HG03521 (cell line): ENCODE data around the gene UTP14C.
"Not testable (repeated sequence)": the region's sequence is repeated elsewhere in the genome, so short reads cannot be mapped to it uniquely, and the experiment has no call there.

Experiments used
- ATAC-seq: cut with Tn5 transposase; IDR thresholded peaks from one replicate; pipeline ENCODE4 v1.9.1; 2021; ENCODE audit warnings: mild to moderate bottlenecking, moderate library complexity; ENCODE audit not compliant: unreplicated experiment

Gene UTP14C

GRCh38 chr13:52003541-52003940 is 20.9 kb upstream of the UTP14C start:
- ATAC-seq, result no peak

- no peak for ATAC-seq
These were observed 19.9 kb upstream of the UTP14C start for GRCh38 chr13:52004511-52005170.

GRCh38 chr13:52005841-52006522 is 18.5 kb upstream of the UTP14C start:
- ATAC-seq, result no peak

DNA sequence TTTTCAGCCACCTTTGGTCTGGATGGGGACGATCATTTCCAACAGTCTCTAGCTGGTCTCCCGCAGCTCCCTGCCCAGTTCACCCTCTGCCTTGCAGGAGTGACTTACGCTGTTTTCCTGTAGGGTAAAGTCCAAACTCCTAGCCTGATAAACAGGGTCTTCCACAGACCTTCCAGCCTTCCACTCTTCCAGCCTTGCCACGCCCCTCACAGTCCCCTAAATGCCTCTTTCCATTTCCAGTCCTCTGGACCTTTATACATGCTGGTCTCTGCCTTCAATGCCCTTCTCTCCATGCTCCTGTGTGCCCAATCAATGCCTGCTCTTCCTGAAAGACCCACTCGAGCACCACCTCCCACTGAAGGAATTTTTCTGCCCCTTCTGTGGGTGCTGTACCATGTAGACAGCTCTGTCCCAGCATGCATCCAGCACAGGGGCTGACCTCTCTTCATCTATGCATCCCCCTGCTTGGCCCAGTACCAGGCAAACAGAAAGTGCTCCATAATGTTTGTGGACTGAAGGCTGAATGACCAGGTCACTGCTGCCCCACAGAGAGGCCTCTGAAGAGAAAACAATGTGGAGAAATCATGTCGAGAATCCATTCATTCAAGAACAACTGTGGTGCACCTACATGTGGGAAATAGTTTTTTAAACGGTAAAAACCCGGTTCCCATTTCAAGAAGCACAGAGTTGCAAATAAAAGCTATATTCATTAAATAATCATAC is 17.8 kb upstream of the UTP14C start:
- ATAC-seq, result no peak

DNA sequence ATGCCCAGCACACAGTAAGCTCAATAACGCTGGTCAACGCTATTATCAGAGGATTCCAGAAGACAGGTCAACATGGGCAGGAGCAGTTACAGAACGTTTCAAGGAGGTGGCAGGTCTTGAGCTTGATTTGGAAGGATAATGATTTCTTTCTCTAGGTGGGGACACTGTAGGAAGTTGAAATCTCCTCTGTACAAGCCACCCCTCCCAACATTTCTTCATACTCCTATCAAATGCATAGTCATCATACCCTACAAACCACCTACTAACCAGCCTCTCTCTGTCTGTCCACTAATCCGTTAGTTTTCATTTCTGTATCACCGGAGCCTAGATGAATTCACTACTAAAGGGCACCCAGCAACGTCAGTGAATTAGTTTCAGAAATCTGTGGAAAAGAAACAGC is 14.5 kb upstream of the UTP14C start:
- no peak for ATAC-seq

DNA sequence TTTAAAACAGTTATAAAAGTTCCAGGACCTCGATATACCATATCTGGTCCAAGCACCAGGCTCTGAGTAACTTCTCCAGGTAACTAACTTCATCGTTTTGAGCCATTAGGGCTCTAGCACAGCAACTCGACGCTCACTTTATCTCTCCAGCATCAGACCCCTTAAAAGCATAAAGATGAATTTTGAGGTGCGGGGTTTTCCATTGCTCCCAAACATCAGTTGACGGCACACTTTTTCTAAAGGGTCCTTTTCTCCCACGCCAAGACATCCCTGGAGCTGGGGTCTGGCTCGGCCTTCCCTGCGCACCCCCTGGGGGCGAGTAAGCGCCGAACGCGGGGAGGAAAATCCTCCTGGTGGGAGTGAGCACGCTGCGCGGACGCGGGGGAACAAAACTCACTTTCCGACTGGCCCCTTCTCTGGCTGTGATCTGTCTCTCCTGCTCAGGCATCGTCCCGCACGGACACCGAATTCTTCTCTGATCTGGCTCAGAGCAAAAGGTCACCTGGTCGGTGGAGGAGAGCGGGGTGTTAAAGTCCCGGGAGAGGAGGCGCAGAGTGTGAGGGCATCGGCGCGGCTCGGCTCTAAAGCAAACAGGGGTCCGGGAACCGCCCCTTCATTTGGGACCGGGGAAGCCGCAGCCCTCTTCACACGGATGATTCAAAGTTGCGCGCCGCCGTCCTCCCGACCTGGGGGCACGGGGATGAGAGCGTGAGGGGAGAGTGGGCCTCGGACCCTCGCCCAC is 13.4 kb upstream of the UTP14C start, which contains the start of gene ATP7B:
ATP7B (minus strand) TSS at position 561 of the 742 bp plus-strand sequence; CDS start at position 448, 113 bp downstream.
- ATAC-seq, result no peak

- ATAC-seq, result peak; percentile 100
These were observed 12.6 kb upstream of the UTP14C start, which contains the start of gene ALG11 for GRCh38 chr13:52011632-52012511. ALG11 (plus strand) TSS chr13:52012398; CDS start chr13:52012419, 21 bp downstream.

- ATAC-seq, result no peak
These were observed 12.0 kb upstream of the UTP14C start for GRCh38 chr13:52012512-52012836.

DNA sequence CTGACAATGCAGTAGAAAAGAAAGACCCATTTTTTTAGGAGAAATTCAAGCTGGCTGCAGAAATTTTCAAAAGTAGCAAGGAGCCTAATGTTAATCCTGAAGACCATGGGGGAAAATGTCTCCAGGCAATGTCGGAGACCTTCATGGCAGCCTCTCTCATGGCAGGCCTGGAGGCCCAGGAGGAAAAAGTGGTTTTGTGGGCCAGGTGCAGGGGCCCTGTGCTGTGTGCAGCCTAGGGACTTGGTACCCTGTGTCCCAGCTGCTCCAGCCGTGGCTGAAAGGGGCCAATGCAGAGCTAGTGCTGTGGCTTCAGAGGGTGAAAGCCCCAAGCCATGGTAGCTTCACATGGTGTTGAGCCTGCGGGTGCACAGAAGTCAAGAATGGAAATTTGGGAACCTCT is 8.2 kb upstream of the UTP14C start:
- ATAC-seq, result no peak

- no peak for ATAC-seq
These were observed 4.3 kb upstream of the UTP14C start for GRCh38 chr13:52020191-52020590.

- ATAC-seq, result no peak
These were observed 2.1 kb upstream of the UTP14C start for GRCh38 chr13:52022356-52022755.

- no peak for ATAC-seq
These were observed 1.2 kb downstream of the UTP14C start for GRCh38 chr13:52025475-52026245.

DNA sequence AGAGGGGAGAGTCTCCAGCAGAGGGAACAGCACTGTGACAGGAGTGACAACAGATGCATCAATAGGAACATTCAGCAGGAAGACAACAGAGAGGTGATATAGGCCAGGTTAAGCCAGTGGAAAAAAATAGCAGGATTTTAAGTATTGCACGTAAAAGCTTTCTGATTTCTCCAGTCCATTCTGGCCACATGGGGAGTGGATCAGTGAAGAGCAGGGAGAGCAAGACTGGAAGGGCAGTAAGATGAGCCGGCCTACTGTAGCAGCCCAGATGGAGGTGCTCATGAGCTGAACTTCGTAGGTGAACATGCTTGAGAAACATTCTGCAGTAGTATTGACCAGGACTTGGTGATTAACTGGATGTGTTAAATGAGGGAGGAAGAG is 1.7 kb downstream of the UTP14C start:
- no peak for ATAC-seq

DNA sequence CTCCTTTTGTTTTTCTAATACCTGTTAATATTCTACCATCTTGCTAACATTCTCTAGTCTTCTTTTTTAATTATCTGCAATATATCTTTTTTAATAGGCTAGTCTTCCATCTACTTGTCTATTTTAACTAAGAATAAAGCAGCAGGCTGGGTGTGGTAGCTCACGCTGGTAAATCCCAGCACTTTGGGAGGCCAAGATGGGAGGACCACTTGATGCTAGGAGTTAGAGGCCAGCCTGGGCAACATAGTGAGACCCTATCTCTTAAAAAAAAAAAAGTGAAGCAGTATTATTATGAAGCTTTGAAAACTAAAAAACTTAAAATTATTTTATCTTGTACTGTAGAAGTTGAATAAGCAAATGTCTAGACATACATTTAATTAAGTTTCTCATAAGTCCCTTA is 3.3 kb downstream of the UTP14C start:
- no peak for ATAC-seq

DNA sequence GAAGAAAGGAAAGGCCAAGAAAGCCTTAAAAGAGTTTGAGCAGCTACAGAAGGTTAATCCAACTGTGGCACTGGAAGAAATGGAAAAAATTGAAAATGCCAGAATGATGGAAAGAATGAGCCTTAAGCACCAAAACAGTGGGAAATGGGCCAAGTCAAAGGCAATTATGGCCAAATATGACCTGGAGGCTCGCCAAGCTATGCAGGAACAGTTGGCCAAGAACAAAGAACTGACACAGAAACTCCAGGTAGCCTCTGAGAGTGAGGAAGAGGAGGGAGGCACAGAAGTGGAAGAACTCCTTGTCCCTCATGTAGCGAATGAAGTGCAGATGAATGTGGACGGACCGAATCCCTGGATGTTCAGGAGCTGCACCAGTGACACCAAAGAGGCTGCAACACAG is 5.1 kb downstream of the UTP14C start:
- ATAC-seq, result no peak

- ATAC-seq, result not testable (repeated sequence)
These were observed 5.9 kb downstream of the UTP14C start for GRCh38 chr13:52030401-52030800.

- no peak for ATAC-seq
These were observed 8.5 kb downstream of the UTP14C start for GRCh38 chr13:52033039-52033438.

DNA sequence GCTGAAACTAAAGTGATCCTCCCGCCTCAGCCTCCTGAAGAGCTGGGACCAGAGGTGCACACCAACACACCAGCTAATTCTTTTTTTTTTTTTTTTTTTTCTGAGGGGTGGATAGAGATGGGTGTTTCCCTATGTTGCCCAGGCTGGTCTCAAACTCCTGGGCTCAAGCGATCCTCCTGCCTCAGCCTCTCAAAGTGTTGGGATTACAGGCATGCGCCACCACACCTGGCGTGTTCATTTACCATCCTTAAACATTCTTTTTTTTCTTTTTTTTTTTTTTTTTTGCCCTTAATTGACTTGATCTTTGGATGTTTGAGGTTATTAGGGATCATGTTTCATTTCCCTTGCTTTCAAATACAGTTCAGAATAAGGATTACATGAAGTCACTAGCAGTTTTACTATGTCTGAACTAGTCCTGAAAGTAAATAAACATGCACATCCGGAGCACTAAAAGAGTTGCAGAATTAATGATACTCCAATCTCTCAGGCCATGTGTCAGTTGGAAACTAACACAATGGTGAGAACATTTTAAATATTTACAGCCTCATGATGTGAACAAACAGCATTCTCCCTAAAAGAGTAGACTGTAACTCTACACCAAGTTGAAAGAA is 10.2 kb downstream of the UTP14C start:
- no peak for ATAC-seq

DNA sequence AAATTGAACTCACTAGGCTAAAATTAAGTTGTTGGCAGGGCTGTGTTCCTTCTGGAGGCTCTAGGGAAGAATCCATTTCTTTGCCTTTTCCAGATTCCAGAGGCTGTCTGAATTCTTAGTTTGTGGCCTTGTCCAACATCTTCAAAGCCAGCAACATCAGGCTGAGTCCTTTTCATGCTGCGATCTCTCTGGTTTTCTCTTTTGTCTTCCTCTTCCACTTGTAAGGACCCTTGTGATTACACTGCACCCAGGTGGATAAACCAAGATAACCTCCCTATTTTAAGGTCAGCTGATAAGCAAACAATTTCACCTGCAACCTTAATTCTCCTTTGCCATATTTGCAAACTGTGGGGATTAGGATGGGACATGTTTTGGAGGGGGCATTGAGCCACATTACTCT is 11.5 kb downstream of the UTP14C start:
- ATAC-seq, result no peak
